Mammary epithelial cell (primary cell): ENCODE measurements around the gene C1orf56.

Experiments used
- EZH2 ChIP-seq: IDR thresholded peaks from 2 replicates; pipeline ENCODE4 v1.6.1; 2012; ENCODE audit warnings: low read length, inconsistent platforms, borderline replicate concordance
- TF ChIP-seq, protein P1 (sequence below), 2 donors: IDR thresholded peaks in 1 of 2; conservative IDR thresholded peaks in 1 of 2; 2 replicates each; pipeline ENCODE4 v1.5.1; 2011 to 2012; ENCODE audit warnings: inconsistent platforms in 2 of 2, low read length in 2 of 2, mild to moderate bottlenecking in 2 of 2, control low read depth in 1 of 2, low read depth in 1 of 2; ENCODE audit not compliant: insufficient read depth in 1 of 2; ENCODE audit errors: extremely low read depth in 1 of 2

DNA sequence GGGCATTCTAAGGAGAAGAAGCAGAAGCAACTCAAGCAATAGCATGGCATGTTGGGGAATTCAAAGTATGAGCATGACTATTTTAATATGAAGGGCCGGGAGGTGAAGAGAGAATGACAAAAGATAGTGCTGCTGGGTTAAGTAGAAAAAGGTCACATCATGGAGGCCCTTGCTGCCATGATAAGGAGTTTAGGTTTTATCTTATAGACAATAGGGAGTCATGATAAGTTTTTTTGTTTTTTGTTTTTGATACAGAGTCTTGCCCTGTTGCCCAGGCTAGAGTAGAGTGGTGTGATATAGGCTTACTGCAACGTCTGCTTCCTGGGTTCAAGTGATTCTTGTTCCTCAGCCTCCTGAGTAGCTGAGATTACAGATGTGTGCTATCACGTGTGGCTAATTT, 8.0 kb upstream of the C1orf56 start:
- TF ChIP-seq, protein P1, sequence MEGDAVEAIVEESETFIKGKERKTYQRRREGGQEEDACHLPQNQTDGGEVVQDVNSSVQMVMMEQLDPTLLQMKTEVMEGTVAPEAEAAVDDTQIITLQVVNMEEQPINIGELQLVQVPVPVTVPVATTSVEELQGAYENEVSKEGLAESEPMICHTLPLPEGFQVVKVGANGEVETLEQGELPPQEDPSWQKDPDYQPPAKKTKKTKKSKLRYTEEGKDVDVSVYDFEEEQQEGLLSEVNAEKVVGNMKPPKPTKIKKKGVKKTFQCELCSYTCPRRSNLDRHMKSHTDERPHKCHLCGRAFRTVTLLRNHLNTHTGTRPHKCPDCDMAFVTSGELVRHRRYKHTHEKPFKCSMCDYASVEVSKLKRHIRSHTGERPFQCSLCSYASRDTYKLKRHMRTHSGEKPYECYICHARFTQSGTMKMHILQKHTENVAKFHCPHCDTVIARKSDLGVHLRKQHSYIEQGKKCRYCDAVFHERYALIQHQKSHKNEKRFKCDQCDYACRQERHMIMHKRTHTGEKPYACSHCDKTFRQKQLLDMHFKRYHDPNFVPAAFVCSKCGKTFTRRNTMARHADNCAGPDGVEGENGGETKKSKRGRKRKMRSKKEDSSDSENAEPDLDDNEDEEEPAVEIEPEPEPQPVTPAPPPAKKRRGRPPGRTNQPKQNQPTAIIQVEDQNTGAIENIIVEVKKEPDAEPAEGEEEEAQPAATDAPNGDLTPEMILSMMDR (conservative IDR thresholded peaks at IDR 0.05 in 1 of 2, IDR thresholded peaks at IDR 0.05 in 1 of 2; ENCODE audit: extremely low read depth in 1 of 2, insufficient read depth in 1 of 2, low read depth in 1 of 2, low read length in 2 of 2): no peak
- TF ChIP-seq EZH2: no peak
